ENCODE results near the gene S1PR5. TPM values are rescaled to one million over a fixed set of nuclear protein-coding genes. Genes with fewer than 3 reads are reported as not detected.

S1PR5 gene
- total RNA-seq, 2 donors from 2014 or later, result 1.2 to 5.1 TPM

DNA sequence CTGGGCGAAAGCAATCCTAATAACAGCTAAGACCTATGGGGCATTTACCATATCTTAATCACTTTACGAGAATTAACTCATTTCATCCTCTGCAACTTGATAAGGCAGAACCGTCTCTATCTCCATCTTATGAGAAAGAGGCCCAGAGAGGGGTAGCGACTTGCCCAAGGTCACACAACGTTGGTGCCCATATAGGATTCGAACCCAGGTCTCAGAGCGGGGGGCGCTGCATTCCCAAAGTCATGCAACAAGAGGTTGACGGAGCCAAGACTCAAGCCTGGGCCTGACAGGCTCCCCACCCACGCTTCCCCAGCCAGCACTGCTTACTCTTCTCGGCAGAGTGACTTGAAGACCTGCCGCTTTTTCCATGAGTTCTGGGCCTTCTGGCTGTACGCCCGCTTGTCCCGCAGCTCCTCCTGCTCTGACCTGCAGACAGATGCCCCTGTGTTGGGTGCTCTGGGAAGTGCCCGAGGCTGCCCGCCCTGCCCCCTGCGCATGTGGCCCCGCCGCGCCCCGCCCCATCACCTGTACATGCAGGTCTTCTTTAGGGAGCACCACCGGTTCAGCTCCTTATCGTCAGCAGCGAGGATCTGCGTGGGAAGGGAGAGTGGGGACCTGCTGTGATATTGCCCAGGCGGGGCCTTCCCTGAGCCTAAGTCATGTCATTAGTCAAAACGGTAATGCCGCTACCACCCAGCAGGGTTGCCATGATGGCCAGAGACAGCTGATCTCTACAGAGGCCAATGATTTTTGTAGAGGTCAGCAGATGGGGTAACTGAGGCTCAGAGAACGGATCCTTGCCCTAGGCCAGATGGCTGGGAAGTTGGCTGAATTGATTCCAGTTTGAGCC lies 37.7 kb upstream of the S1PR5 start:
- WGBS, 2 experiments (ENCODE audit: insufficient coverage in 1 of 2, insufficient read length in 1 of 2), result 87 to 90% methylated on average over 19 to 30 of the region's 30 CpGs
- Histone ChIP-seq H3K36me3 (ENCODE audit: control insufficient read depth, insufficient read depth, low read length) (peaks cover 62% of the 10 kb centered on the region), H3K27ac (ENCODE audit: low read depth, low read length) (peak overlapping the region; percentile 16), H3K9ac (ENCODE audit: extremely low read depth, low read length, poor library complexity, severe bottlenecking) (no peak overlapping the region), H3K4me1 (ENCODE audit: control insufficient read depth, insufficient read depth, low read length) (no peaks in the 10 kb centered on the region), H3K9me3 (ENCODE audit: control insufficient read depth, low read length) (no peaks in the 10 kb centered on the region), H3K4me3 (ENCODE audit: low read length) (no peak overlapping the region), H3K27me3 (ENCODE audit: control insufficient read depth, insufficient read depth, low read length, poor library complexity, severe bottlenecking) (no peaks in the 10 kb centered on the region)
- H3K36me3 Mint-ChIP-seq (ENCODE audit: low read depth), result peaks cover 69% of the 10 kb centered on the region
- peak; percentile 64 for DNase-seq
- no peaks in the 10 kb centered on the region for H3K27me3 Mint-ChIP-seq (ENCODE audit: insufficient read depth)
- H3K4me1 Mint-ChIP-seq, result no peaks in the 10 kb centered on the region
- TF ChIP-seq, protein P1, sequence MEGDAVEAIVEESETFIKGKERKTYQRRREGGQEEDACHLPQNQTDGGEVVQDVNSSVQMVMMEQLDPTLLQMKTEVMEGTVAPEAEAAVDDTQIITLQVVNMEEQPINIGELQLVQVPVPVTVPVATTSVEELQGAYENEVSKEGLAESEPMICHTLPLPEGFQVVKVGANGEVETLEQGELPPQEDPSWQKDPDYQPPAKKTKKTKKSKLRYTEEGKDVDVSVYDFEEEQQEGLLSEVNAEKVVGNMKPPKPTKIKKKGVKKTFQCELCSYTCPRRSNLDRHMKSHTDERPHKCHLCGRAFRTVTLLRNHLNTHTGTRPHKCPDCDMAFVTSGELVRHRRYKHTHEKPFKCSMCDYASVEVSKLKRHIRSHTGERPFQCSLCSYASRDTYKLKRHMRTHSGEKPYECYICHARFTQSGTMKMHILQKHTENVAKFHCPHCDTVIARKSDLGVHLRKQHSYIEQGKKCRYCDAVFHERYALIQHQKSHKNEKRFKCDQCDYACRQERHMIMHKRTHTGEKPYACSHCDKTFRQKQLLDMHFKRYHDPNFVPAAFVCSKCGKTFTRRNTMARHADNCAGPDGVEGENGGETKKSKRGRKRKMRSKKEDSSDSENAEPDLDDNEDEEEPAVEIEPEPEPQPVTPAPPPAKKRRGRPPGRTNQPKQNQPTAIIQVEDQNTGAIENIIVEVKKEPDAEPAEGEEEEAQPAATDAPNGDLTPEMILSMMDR (conservative IDR thresholded peaks at IDR 0.05), result peak; percentile 58
- H3K9me3 Mint-ChIP-seq, result no peaks in the 10 kb centered on the region
- H3K27ac Mint-ChIP-seq, result no peak overlapping the region
- H3K4me3 Mint-ChIP-seq, result no peak overlapping the region

DNA sequence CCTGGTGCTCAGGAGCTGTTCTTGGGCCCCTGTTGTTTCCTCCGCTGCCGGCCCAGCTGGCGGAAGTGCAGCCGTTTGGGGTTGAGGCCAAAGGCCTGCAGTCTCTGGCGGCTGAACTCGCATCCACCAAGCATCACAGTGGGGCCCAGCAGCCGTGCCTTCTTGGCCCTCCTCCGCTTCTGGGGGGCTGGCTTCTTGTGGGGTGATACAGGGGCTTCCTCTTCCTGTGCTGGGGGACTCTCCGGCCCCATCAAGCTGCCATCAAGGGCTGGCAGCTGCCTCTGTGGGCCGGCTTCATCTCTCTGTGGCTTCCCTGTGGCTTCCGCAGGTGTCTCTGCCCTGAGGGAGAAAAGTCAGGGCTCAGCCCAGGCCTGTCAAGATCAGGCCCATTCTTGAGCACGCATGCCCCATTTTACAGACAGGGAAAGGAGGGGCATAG lies 36.7 kb upstream of the S1PR5 start:
- Mint-ChIP-seq H3K4me1 (no peaks in the 10 kb centered on the region), H3K9me3 (no peaks in the 10 kb centered on the region), H3K36me3 (ENCODE audit: low read depth) (peaks cover 69% of the 10 kb centered on the region), H3K4me3 (no peak overlapping the region), H3K27me3 (ENCODE audit: insufficient read depth) (no peaks in the 10 kb centered on the region), H3K27ac (no peak overlapping the region)
- no peak overlapping the region for H3K27ac ChIP-seq (ENCODE audit: low read depth, low read length)
- H3K4me3 ChIP-seq (ENCODE audit: low read length), result no peak overlapping the region
- no peaks in the 10 kb centered on the region for H3K9me3 ChIP-seq (ENCODE audit: control insufficient read depth, low read length)
- H3K27me3 ChIP-seq (ENCODE audit: control insufficient read depth, insufficient read depth, low read length, poor library complexity, severe bottlenecking), result no peaks in the 10 kb centered on the region
- H3K4me1 ChIP-seq (ENCODE audit: control insufficient read depth, insufficient read depth, low read length), result no peaks in the 10 kb centered on the region
- no peak overlapping the region for H3K9ac ChIP-seq (ENCODE audit: extremely low read depth, low read length, poor library complexity, severe bottlenecking)
- peaks cover 54% of the 10 kb centered on the region for H3K36me3 ChIP-seq (ENCODE audit: control insufficient read depth, insufficient read depth, low read length)
- DNase-seq, result no peak
- TF ChIP-seq, protein P1 (conservative IDR thresholded peaks at IDR 0.05), result no peak
- 95 to 100% methylated on average over 3 to 12 of the region's 12 CpGs for WGBS, 2 experiments (ENCODE audit: insufficient coverage in 1 of 2, insufficient read length in 1 of 2)

DNA sequence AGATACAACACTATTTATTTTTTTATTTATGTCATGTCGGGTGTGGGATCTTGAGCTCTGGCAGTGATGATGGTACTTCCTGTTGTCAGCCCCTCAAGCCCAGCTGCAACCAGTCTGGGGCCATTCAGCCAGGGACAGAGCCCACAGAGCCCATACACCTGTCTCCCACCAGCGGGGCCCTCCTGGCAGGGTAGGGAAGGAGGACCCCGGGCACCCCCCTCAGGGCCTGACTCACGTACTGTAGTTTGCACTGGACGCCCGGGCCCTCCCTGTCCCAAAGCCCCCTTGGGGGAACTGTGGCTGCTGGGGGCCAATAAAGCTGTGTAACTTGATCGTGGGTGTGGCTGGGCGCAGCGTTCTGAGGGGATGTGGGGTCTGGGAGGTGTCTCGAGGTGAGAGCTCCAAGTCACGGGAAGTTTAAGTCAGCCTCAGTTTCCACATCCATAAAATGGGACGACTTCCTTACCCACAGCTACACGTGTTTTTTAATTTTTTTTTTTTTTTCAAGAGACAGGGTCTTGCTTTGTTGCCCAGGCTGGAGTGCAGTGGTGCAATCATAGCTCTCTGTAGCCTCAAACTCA lies 35.9 kb upstream of the S1PR5 start:
- H3K9me3 Mint-ChIP-seq, result no peaks in the 10 kb centered on the region
- no peaks in the 10 kb centered on the region for H3K4me1 Mint-ChIP-seq
- H3K9me3 ChIP-seq (ENCODE audit: control insufficient read depth, low read length), result no peaks in the 10 kb centered on the region
- 91 to 94% methylated on average over 10 to 13 of the region's 13 CpGs for WGBS, 2 experiments (ENCODE audit: insufficient coverage in 1 of 2, insufficient read length in 1 of 2)
- peaks cover 62% of the 10 kb centered on the region for H3K36me3 ChIP-seq (ENCODE audit: control insufficient read depth, insufficient read depth, low read length)
- no peaks in the 10 kb centered on the region for H3K4me1 ChIP-seq (ENCODE audit: control insufficient read depth, insufficient read depth, low read length)
- H3K36me3 Mint-ChIP-seq (ENCODE audit: low read depth), result peaks cover 73% of the 10 kb centered on the region
- H3K4me3 ChIP-seq (ENCODE audit: low read length), result no peak overlapping the region
- no peak for DNase-seq
- H3K27ac ChIP-seq (ENCODE audit: low read depth, low read length), result no peak overlapping the region
- no peak overlapping the region for H3K4me3 Mint-ChIP-seq
- TF ChIP-seq, protein P1 (conservative IDR thresholded peaks at IDR 0.05), result no peak
- H3K27ac Mint-ChIP-seq, result no peak overlapping the region
- H3K27me3 ChIP-seq (ENCODE audit: control insufficient read depth, insufficient read depth, low read length, poor library complexity, severe bottlenecking), result no peaks in the 10 kb centered on the region
- H3K27me3 Mint-ChIP-seq (ENCODE audit: insufficient read depth), result no peaks in the 10 kb centered on the region
- no peak overlapping the region for H3K9ac ChIP-seq (ENCODE audit: extremely low read depth, low read length, poor library complexity, severe bottlenecking)
